Measurements from ENCODE around the gene MED12L. TPM values are rescaled to one million over a fixed set of nuclear protein-coding genes. Genes with fewer than 3 reads are reported as not detected.
A peak's percentile ranks its signal among the peaks of the same experiment; 100 is the strongest.

The MED12L gene
- total and polyA plus RNA-seq, 12 donors, result 0.03 to 4.5 (median 0.71) TPM

DNA sequence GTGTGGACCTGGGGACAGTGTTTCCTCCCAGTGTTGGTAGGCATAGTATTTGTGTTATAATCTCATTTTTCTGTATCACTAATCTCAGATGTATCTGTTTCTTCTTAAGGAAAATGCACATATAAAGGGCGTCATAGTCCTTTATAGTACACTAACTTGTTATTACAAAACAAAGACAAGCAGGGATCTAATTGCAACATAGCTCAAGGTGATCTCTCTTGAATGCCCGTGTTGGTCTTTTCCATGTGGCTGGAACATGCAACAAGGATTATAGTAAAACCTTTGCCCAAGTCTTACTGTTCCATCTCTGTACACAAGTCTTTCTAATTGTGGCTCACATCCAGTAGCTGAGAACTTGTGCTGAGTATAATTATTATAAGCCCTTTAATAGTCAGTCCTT, 234.7 kb downstream of the MED12L start:
- no peak overlapping the region for H3K4me3 ChIP-seq
- intact Hi-C loops (cut with DNase I), result no loop called here
- DNase-seq, result no peak
- 86 to 90% methylated on average over 2 of the region's 2 CpGs for WGBS, 2 donors
- peaks cover 0 to 35% (median 0%) of the 10 kb centered on the region in 9 donors for H3K4me1 ChIP-seq
- H3K27me3 ChIP-seq, result no peaks in the 10 kb centered on the region
- ATAC-seq, result no peak
- TF ChIP-seq, protein P1, sequence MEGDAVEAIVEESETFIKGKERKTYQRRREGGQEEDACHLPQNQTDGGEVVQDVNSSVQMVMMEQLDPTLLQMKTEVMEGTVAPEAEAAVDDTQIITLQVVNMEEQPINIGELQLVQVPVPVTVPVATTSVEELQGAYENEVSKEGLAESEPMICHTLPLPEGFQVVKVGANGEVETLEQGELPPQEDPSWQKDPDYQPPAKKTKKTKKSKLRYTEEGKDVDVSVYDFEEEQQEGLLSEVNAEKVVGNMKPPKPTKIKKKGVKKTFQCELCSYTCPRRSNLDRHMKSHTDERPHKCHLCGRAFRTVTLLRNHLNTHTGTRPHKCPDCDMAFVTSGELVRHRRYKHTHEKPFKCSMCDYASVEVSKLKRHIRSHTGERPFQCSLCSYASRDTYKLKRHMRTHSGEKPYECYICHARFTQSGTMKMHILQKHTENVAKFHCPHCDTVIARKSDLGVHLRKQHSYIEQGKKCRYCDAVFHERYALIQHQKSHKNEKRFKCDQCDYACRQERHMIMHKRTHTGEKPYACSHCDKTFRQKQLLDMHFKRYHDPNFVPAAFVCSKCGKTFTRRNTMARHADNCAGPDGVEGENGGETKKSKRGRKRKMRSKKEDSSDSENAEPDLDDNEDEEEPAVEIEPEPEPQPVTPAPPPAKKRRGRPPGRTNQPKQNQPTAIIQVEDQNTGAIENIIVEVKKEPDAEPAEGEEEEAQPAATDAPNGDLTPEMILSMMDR (IDR thresholded peaks at IDR 0.05), result no peak
- H3K27ac ChIP-seq, result no peak overlapping the region
- H3K36me3 ChIP-seq, result no peaks in the 10 kb centered on the region
- H3K9me3 ChIP-seq, result no peaks in the 10 kb centered on the region

DNA sequence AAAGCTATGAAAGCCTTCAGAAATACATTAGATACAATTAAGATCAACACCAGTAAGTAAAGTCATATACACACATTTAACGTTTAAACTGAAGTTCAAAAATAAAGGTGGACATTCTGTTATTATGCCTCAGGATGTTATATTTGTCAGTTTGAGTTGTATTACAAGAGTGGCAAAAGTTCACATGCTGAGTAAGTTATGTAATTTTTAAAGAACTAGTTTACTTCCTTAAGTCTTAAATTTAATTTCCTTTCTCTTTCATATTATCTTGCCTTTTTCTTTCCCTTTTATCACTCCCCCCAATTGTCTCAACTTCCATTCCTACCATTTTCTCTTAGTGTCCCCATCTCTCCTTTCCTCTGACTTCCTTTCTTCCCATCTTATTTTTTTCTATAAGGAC, 236.1 kb downstream of the MED12L start:
- intact Hi-C loops (cut with DNase I), result no loop called here
- no peak overlapping the region for H3K4me3 ChIP-seq
- H3K36me3 ChIP-seq, result no peaks in the 10 kb centered on the region
- peaks cover 0 to 42% (median 0%) of the 10 kb centered on the region in 9 donors for H3K4me1 ChIP-seq
- H3K27me3 ChIP-seq, result no peaks in the 10 kb centered on the region
- H3K9me3 ChIP-seq, result no peaks in the 10 kb centered on the region
- WGBS, 2 donors, result 78 to 81% methylated on average over 1 of the region's 1 CpG
- no peak overlapping the region for H3K27ac ChIP-seq
- TF ChIP-seq, protein P1 (IDR thresholded peaks at IDR 0.05), result no peak
- DNase-seq (no peak), ATAC-seq (no peak)

DNA sequence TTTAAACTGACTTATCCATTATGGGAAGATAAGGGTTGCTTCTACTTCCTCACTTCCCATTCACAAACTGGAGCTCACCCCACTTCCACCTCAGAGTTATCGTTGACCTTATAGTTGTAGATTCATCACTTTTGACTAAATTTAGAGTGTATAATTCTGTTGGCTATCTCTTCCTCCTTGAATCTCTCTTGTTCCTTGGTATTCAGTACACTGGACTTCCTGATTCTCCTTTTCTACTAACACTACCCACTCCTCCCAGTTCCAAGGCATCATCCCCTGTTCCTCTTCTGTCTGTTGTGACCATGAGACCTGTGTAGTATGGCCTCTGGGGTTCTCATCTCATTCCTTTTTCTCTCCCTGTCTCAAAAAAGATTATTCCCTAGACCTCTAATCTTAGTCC, 237.0 kb downstream of the MED12L start:
- Histone ChIP-seq H3K27ac (no peak overlapping the region), H3K9me3 (no peaks in the 10 kb centered on the region), H3K4me3 (no peak overlapping the region), H3K4me1 (peaks cover 0 to 49% (median 0%) of the 10 kb centered on the region in 9 donors), H3K27me3 (no peaks in the 10 kb centered on the region), H3K36me3 (no peaks in the 10 kb centered on the region)
- 90 to 100% methylated on average over 1 of the region's 1 CpG for WGBS, 2 donors
- ATAC-seq (no peak), DNase-seq (no peak)
- TF ChIP-seq, protein P1 (IDR thresholded peaks at IDR 0.05), result no peak
- intact Hi-C loops (cut with DNase I), result no loop called here

DNA sequence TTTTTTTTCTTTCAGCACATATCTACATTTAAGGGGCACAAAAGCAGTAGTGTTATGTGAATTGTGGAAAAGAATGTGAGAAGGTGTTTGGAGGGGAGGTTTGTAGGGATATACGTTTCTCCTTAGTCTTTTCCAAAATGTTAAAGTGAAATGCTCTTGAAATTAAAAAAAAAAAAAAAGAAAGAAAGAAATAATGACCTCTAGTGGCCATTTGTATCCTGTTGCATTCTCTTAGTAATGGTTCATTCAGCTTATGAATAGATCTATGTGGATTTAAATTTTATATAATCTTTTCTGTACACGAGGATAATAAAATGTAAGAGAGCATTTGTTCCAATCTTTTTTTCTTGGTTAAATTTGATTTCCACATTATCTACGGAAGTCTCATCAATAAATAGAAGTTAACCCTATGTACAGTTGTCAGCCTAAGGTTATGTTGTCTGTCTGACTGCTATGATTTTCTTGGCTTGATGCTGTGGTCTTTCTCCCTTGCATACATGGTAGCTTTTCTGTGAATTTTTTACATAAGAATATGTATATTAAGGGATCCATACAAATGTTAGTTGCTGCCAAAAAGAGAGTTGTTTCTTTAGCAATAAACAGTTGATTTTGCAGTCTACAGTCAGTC, 242.2 kb downstream of the MED12L start:
- Histone ChIP-seq H3K9me3 (no peaks in the 10 kb centered on the region), H3K27ac (peak overlapping the region in 2 of 10 donors; percentile 38 to 81), H3K36me3 (no peaks in the 10 kb centered on the region), H3K27me3 (no peaks in the 10 kb centered on the region), H3K4me3 (peak overlapping the region in 7 of 10 donors; percentile 2 to 52 (median 26)), H3K4me1 (peaks cover 0 to 53% (median 0%) of the 10 kb centered on the region in 9 donors)
- ATAC-seq (peak in 2 of 8 donors; percentile 40 to 54), DNase-seq (no peak)
- WGBS, 2 donors, result 19 to 21% methylated on average over 3 of the region's 3 CpGs
- TF ChIP-seq, protein P1 (IDR thresholded peaks at IDR 0.05), result peak; percentile 33 to 76 (median 66)
- intact Hi-C loops (cut with DNase I), result loop anchor here in 2 of 10 donors (5.0 kb wide), 2 partner anchors 155 to 160 kb away; no protein-coding TSS in a partner anchor

Data from heart right ventricle (tissue), 16 donors.